Ishikawa (cell line): ENCODE measurements around the gene DISP3.

Experiments used
- CEBPB ChIP-seq: IDR thresholded peaks from 2 replicates; pipeline ENCODE4 v1.6.1; 2012
- CREB1 ChIP-seq: IDR thresholded peaks from 2 replicates; pipeline ENCODE4 v1.6.1; 2012; ENCODE audit warnings: low read depth
- EGR1 ChIP-seq: IDR thresholded peaks from 2 replicates; pipeline ENCODE4 v1.6.1; 2012
- EP300 ChIP-seq: IDR thresholded peaks from 2 replicates; pipeline ENCODE4 v1.6.1; 2012; ENCODE audit warnings: borderline replicate concordance
- FOXM1 ChIP-seq: IDR thresholded peaks from 2 replicates; pipeline ENCODE4 v1.6.1; 2012; ENCODE audit warnings: low read depth, borderline replicate concordance
- NFIC ChIP-seq: IDR thresholded peaks from 2 replicates; pipeline ENCODE4 v1.6.1; 2012
- RAD21 ChIP-seq: IDR thresholded peaks from 2 replicates; pipeline ENCODE4 v1.6.1; 2012; ENCODE audit warnings: low read depth
- REST ChIP-seq: IDR thresholded peaks from 2 replicates; pipeline ENCODE4 v1.6.1; 2012; ENCODE audit warnings: low read depth, mild to moderate bottlenecking
- TAF1 ChIP-seq: IDR thresholded peaks from 2 replicates; pipeline ENCODE4 v1.6.1; 2012; ENCODE audit warnings: low read depth, mild to moderate bottlenecking
- TCF12 ChIP-seq: IDR thresholded peaks from 2 replicates; pipeline ENCODE4 v1.6.1; 2012; ENCODE audit warnings: low read depth
- TEAD4 ChIP-seq: IDR thresholded peaks from 2 replicates; pipeline ENCODE4 v1.6.1; 2012
- YY1 ChIP-seq: IDR thresholded peaks from 2 replicates; pipeline ENCODE4 v1.6.1; 2012; ENCODE audit warnings: low read depth
- ZBTB7A ChIP-seq: IDR thresholded peaks from 2 replicates; pipeline ENCODE4 v1.6.1; 2012; ENCODE audit warnings: low read depth
- TF ChIP-seq, protein P1 (sequence below): IDR thresholded peaks from 2 replicates; pipeline ENCODE4 v1.6.1; 2012
- TF ChIP-seq, protein P2 (sequence below): IDR thresholded peaks from 2 replicates; pipeline ENCODE4 v1.6.1; 2012

The DISP3 gene

DNA sequence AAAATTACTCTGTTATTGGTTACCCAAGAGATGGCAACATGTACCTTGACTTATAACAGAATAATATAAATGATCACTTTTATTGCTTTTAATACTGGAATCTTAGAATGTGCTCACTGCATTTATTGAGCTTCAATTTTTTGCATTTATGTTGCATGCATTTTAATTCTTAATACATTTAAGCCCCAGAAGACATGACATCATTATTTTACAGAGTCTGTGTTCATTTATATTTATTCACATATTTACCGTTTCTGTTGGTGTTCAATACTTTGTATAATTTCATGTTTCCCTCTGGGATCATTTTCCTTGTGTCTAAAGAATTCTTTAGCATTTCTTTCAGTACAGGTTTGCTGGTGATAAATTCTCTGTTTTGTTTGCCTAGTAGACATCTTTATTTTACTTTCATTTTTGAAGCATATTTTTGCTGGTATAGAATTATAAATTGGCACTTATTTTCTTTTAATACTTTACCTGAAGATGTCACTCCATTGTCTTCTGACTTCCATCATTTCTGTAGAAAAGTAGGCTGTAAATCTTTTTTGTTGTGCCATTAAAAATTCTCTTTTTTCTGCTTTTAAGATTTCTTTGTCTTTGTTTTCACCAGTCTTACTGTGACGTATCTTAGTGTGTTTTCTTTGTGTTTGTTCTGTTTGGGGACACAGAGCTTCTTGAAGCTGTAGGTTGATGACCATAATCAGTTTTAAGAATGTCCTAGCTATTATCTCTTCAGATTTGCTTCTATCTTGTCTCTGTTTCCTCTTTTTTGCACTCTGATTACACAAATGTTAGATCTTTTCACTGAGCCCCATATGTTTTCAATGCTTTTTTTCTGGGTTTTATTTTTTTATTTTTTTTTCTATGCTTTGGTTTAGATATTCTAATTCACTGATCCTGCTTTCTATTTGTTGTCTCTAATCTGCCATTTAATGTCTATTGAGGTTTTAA lies 26.9 kb downstream of the DISP3 start:
- TF ChIP-seq REST, result no peak
- TF ChIP-seq CREB1, result no peak
- TF ChIP-seq TEAD4, result no peak

- TF ChIP-seq ZBTB7A (no peak), TCF12 (no peak), RAD21 (no peak)
- TF ChIP-seq, protein P1, sequence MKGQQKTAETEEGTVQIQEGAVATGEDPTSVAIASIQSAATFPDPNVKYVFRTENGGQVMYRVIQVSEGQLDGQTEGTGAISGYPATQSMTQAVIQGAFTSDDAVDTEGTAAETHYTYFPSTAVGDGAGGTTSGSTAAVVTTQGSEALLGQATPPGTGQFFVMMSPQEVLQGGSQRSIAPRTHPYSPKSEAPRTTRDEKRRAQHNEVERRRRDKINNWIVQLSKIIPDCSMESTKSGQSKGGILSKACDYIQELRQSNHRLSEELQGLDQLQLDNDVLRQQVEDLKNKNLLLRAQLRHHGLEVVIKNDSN, result no peak
Measured at GRCh38 chr1:11507309-11507708, 28.4 kb downstream of the DISP3 start.

GRCh38 chr1:11513681-11514080 lies 34.7 kb downstream of the DISP3 start:
- TF ChIP-seq, protein P2, sequence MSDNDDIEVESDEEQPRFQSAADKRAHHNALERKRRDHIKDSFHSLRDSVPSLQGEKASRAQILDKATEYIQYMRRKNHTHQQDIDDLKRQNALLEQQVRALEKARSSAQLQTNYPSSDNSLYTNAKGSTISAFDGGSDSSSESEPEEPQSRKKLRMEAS, result no peak
- no peak for TF ChIP-seq CEBPB
- no peak for TF ChIP-seq TAF1
- TF ChIP-seq FOXM1, result no peak
- no peak for TF ChIP-seq NFIC
- no peak for TF ChIP-seq TCF12
- no peak for TF ChIP-seq RAD21
- no peak for TF ChIP-seq EP300
- TF ChIP-seq YY1, result no peak
- TF ChIP-seq TEAD4, result no peak
- TF ChIP-seq, protein P1, result no peak
- no peak for TF ChIP-seq REST
- no peak for TF ChIP-seq ZBTB7A
- TF ChIP-seq EGR1, result no peak
- no peak for TF ChIP-seq CREB1

DNA sequence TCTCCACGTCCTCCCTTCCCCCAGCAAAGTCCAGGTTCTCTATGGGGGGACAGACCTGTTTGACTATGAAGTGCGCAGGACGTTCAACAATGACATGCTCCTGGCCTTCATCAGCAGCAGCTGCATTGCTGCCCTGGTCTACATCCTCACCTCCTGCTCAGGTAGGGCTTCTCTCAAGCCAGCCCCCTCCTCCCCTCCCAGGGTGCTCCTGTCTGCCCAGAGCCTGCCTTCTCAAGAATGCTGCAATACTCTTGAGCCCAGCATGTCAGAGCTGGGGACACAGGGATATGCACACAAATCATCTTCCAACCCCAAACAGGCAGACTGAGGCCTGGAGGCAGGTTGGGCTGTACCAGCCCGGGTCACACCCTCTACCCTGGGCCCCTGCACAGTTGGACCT lies 35.4 kb downstream of the DISP3 start:
- TF ChIP-seq NFIC, result no peak
- TF ChIP-seq, protein P1, result no peak
- TF ChIP-seq, protein P2, result no peak
- TF ChIP-seq CREB1, result no peak

DNA sequence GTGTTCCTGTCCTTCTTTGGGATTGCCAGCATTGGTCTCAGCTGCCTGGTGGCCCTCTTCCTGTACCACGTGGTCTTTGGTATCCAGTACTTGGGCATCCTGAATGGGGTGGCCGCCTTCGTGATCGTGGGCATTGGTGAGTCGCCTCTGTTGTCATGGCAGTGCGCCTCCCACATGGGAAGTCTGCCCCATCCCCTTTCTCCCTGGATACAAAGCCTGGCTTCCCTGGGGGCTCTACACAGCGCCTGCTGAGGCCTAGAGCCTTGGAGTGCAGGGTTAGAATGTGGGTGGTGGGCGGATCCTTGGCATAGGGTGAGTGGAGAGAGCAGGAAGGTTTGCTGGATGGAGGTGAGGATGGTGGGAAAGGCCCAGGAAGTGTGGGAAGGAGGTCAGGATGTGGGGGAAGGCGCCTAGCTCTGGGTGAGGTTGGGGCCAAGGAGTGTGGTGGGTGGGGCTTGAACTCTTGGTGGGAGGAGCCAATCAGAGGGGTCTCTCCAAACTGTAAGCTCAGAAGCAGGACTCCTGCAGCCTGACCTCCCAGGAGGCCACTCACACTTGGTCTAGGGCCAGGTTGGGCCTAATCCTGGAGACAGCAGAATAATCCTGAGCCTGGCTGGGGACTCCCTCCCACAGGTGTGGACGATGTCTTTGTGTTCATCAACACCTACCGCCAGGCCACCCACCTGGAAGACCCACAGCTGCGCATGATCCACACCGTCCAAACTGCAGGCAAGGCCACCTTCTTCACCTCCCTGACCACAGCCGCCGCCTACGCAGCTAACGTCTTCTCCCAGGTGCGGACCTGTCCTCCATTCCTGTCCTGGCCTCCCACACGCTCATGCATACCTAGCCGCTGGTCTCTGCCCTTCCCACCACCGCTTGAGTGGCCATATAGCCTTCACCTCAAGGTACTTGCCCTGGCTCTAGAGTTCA lies 36.7 kb downstream of the DISP3 start:
- TF ChIP-seq CREB1, result no peak
- TF ChIP-seq RAD21, result no peak
- TF ChIP-seq, protein P1, result peak; percentile 20; the same call in 1 of the 2 replicates
